MCF 10A (cell line): ENCODE results near the gene KLHDC7B. TPM values are rescaled to one million over a fixed set of nuclear protein-coding genes. Genes with fewer than 3 reads are reported as not detected.

Experiments used
- BruUV-seq: library from RNA; stranded (reverse); fragments of 400-500 nt; replicated peaks from 2 replicates; lab custom pipeline; 2021; lab: Mats Ljungman, UMichigan
- CTCF ChIA-PET: fragments of 300-600 bp; sonication (Branson Sonifier 250); formaldehyde crosslinking; extraction: SDS; loops from one replicate; lab custom pipeline; 2021; ENCODE audit warnings: antibody characterized with exemption, inconsistent platforms; lab: Yijun Ruan, JAX
- POLR2A ChIA-PET: fragments of 300-600, 350-650 bp; sonication (Branson Sonifier 250); formaldehyde crosslinking; extraction: SDS; loops from one replicate; lab custom pipeline; 2020; ENCODE audit warnings: antibody characterized with exemption, inconsistent platforms; lab: Yijun Ruan, JAX
- DNase-seq: peaks from one replicate; pipeline ENCODE4 v3.0.0-alpha.2; 2018; ENCODE audit not compliant: unreplicated experiment
- H3K27ac Mint-ChIP-seq: one replicate; pipeline ENCODE4 v1.8.0; 2022; ENCODE audit warnings: mild to moderate bottlenecking, low read depth, mixed read lengths; ENCODE audit not compliant: unreplicated experiment
- H3K27me3 Mint-ChIP-seq: one replicate; pipeline ENCODE4 v1.8.0; 2022; ENCODE audit warnings: mixed read lengths; ENCODE audit not compliant: insufficient read depth, unreplicated experiment
- H3K36me3 Mint-ChIP-seq: one replicate; pipeline ENCODE4 v1.8.0; 2022; ENCODE audit warnings: mild to moderate bottlenecking, moderate library complexity, mixed read lengths; ENCODE audit not compliant: insufficient read depth, unreplicated experiment
- H3K4me1 Mint-ChIP-seq: one replicate; pipeline ENCODE4 v1.8.0; 2022; ENCODE audit warnings: mixed read lengths; ENCODE audit not compliant: insufficient read depth, unreplicated experiment
- H3K4me3 Mint-ChIP-seq: one replicate; pipeline ENCODE4 v1.8.0; 2022; ENCODE audit warnings: mild to moderate bottlenecking, moderate library complexity, mixed read lengths; ENCODE audit not compliant: unreplicated experiment
- H3K9me3 Mint-ChIP-seq: one replicate; pipeline ENCODE4 v1.8.0; 2022; ENCODE audit warnings: mixed read lengths; ENCODE audit not compliant: unreplicated experiment
- CTCF ChIP-seq: fragments of 200-600 bp; IDR thresholded peaks from one replicate; pipeline ENCODE4 v1.8.0; 2022; ENCODE audit warnings: antibody characterized with exemption, mild to moderate bottlenecking; ENCODE audit not compliant: unreplicated experiment
- intact Hi-C: fragments of 100-400 bp; cut with micrococcal nuclease; formaldehyde crosslinking; loops from 2 replicates; pipeline ENCODE4 v1.14.1; 2022
- total RNA-seq: library from RNA; stranded (reverse); gene quantifications from 2 replicates; pipeline ENCODE4 v1.2.3, GENCODE V29; 2022

The KLHDC7B gene
- total RNA-seq, 1 experiment from 2014 or later = 0.98 TPM

DNA sequence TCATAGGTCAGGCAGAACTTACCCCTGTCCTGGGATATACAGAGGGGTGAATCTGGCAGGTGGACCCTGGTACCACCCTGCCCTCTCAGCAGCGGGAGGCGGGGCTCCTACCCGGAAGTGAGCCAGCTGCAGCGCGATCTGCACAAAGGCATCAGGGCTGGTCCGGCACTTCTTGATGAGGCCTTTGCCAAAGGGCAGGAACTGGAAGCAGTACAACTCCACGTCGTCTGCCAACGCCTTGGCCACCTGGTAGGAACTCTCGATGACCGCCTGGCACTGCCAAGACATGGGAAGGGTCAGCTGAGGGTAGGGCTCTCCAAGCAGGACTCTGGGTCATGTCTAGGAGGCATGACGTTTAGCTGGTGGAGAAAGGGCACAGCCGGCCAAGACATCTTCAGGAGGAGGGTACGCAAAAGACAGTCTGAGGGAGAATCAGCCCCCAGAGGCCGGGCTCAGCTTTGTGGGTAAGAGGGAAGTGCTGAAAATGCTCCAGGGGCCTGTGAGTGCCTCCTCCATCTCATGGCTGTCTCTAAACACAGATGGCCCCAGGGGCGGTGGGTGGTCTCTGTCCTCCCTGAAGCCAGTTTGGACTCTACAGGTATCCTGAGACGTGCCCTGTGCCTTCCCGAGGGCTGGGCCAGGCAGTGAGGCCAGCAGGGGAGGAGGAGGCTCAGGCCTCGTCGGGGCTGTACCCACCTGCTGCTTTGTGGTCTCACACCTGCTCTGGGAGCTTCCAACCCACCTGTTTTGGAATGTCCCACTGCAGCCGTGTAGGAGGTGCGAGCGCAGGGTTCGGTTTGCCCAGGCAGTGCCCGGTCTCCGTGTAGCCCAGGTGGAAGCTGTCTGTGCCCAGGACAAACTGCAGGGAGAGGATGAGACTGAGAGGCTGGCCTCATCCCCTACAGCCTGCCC lies 25.8 kb downstream of the KLHDC7B start:
- BruUV-seq = no TSS peak
- ChIA-PET POLR2A (interaction anchor here (0.8 to 5.4 kb wide), 5 partner anchors 8 to 39 kb away, joined by 3 to 35 read pairs (median 3); partner anchors contain the start of genes CHKB and SYCE3), CTCF (interaction anchor here (2.2 kb wide), 1 partner anchor 9 kb away, joined by 13 read pairs; the partner anchor contains the start of gene SYCE3)
- Mint-ChIP-seq H3K27ac (no peak overlapping the region), H3K9me3 (no peaks in the 10 kb centered on the region), H3K36me3 (peaks cover 60% of the 10 kb centered on the region), H3K27me3 (no peaks in the 10 kb centered on the region), H3K4me3 (no peak overlapping the region), H3K4me1 (no peaks in the 10 kb centered on the region)
- no peak for DNase-seq
- intact Hi-C loops = no loop called here
- TF ChIP-seq CTCF = no peak

GRCh38 chr22:50572965-50573364 lies 27.3 kb downstream of the KLHDC7B start:
- Mint-ChIP-seq H3K4me1 (no peaks in the 10 kb centered on the region), H3K9me3 (no peaks in the 10 kb centered on the region), H3K27ac (no peak overlapping the region), H3K4me3 (no peak overlapping the region), H3K36me3 (peaks cover 60% of the 10 kb centered on the region), H3K27me3 (no peaks in the 10 kb centered on the region)
- TF ChIP-seq CTCF = no peak
- DNase-seq = no peak
- intact Hi-C loops = no loop called here
- CTCF ChIA-PET = interaction anchor here (0.6 to 2.2 kb wide), 4 partner anchors 9 to 136 kb away, joined by 3 to 13 read pairs (median 4); partner anchors contain the start of genes SCO2 and SYCE3
- no TSS peak for BruUV-seq
- POLR2A ChIA-PET = interaction anchor here (0.8 to 5.4 kb wide), 3 partner anchors 9 to 28 kb away, joined by 3 to 35 read pairs (median 3); partner anchors contain the start of genes CHKB, KLHDC7B and SYCE3

DNA sequence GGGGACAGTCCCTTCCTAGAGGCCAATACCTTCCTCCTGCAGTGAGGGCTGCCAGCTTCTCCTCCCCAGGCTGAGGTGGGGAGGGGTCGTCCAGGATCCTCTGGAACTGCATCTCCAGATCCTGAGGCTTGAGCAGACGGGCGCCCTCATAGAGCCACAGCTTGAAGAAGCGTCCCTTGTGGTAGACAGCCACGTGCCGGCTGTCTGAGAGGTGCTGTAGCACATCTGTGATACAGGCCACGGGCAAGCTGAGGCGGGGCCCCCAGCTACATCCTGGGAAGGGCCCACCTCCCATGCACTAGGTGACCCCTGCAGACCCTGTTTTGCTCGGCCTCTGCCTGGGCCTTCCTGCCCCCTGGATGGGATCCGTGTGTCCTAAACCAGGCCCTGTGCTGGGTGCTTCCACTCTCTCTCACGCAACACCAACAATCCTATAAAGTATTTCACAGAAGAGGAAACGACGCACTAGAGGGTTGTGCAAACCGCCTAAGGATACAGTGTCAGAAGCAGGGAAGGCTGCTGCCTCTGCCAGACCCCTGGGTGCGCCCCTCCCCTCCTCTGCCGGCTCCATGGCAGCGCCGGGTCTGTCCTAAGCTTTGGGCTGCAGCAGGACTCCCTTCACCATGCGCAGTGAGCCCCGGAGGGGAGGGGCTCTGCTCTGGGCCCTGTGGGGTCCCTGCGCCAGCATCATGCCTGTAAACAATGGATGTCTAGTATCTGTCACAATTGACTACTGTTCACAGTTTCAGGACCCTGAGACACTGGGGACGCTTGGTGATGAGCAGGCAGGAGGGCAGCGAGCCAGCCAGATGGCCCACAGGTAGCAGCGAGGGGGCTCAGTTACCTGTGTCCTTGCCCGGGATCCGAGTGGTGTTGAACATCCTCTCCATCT lies 28.0 kb downstream of the KLHDC7B start:
- no peak for DNase-seq
- H3K9me3 Mint-ChIP-seq = no peaks in the 10 kb centered on the region
- intact Hi-C loops = no loop called here
- CTCF ChIA-PET = no interaction called here
- H3K27me3 Mint-ChIP-seq = no peaks in the 10 kb centered on the region
- no peak overlapping the region for H3K4me3 Mint-ChIP-seq
- no peak overlapping the region for H3K27ac Mint-ChIP-seq
- H3K4me1 Mint-ChIP-seq = no peaks in the 10 kb centered on the region
- BruUV-seq = no TSS peak
- TF ChIP-seq CTCF = no peak
- H3K36me3 Mint-ChIP-seq = peaks cover 53% of the 10 kb centered on the region
- POLR2A ChIA-PET = interaction anchor here (0.8 to 5.4 kb wide), 2 partner anchors 10 to 28 kb away, joined by 3 to 35 read pairs; partner anchors contain the start of genes KLHDC7B and SYCE3
